Mucosa of descending colon (tissue), 3 donors: ENCODE measurements around the gene ZNF184. TPM values are rescaled to one million over a fixed set of nuclear protein-coding genes. Genes with fewer than 3 reads are reported as not detected.

Source experiments
- ATAC-seq: fragments of 200-7000 bp; cut with Tn5 transposase; one replicate; pipeline ENCODE4 v1.9.1; 2020; ENCODE audit warnings: mild to moderate bottlenecking, moderate library complexity
- DNase-seq, 3 donors: peaks; one replicate each; pipeline ENCODE4 v3.0.0-alpha.2; 2020
- H3K36me3 ChIP-seq: fragments of 200-600 bp; one replicate; pipeline ENCODE4 v1.8.0; 2021; ENCODE audit warnings: low read depth, mild to moderate bottlenecking
- H3K4me1 ChIP-seq: fragments of 200-600 bp; one replicate; pipeline ENCODE4 v1.8.0; 2021; ENCODE audit warnings: low read depth, mild to moderate bottlenecking
- H3K4me3 ChIP-seq: fragments of 200-600 bp; one replicate; pipeline ENCODE4 v1.8.0; 2021; ENCODE audit warnings: mild to moderate bottlenecking
- H3K9me3 ChIP-seq: fragments of 200-600 bp; one replicate; pipeline ENCODE4 v1.8.0; 2021; ENCODE audit warnings: mild to moderate bottlenecking
- CTCF ChIP-seq: fragments of 200-600 bp; IDR thresholded peaks from one replicate; pipeline ENCODE4 v1.8.0; 2022; ENCODE audit warnings: antibody characterized with exemption, mild to moderate bottlenecking
- intact Hi-C, 2 donors: fragments of 100-400 bp; cut with DNase I in 1 of 2; cut with micrococcal nuclease in 1 of 2; formaldehyde crosslinking; loops; one replicate each; pipeline versions ENCODE4 v1.11.0 to v1.11.1; 2022; cut with DNase I, micrococcal nuclease
- long read RNA-seq, 2 donors: library from polyadenylated mRNA; unstranded; transcript quantifications; one replicate each; pipeline ENCODE4 v2.0.0, GENCODE V29; 2019 to 2021
- total RNA-seq, 3 donors: library from RNA; stranded (reverse); fragmentation: NEBNext Ultra II Directional in 2 of 3; extraction: Animal tissue kit (Norgen Biotek cat#: 25700) in 2 of 3; gene quantifications; one replicate each; pipeline versions ENCODE4 v1.2.1 to v1.2.4, GENCODE V29; 2021 to 2023
- donor health status: DM: no; HTN: no; CAD: no; lungs with moderate emphysema.
- donor health status: DM: no; HTN: no; CAD: no.
- donor health status: DM: no; HTN: yes; CAD: no.

The ZNF184 gene
- total RNA-seq: 1 to 10 TPM; 6.0 to 7.0 (median 6.2) TPM
- long read RNA-seq, donor 1, partial matches to known transcripts: 2 of 8 reads
- long read RNA-seq, donor 1, other reads (novel, unspliced or antisense): 4 of 8 reads
- long read RNA-seq, donor 2, partial matches to known transcripts: 0 of 3 reads
- long read RNA-seq, donor 2, other reads (novel, unspliced or antisense): 2 of 3 reads

GRCh38 chr6:27472617-27473400 is at the start of gene ZNF184:
Gene ZNF184, minus strand, starts transcription at chr6:27473105. Its CDS starts 811 bp downstream, at chr6:27472294.
- intact Hi-C loops: loop anchor here in 1 of 2 donors (10.0 kb wide), 1 partner anchor 288 kb away; no protein-coding TSS in a partner anchor
- H3K4me3 ChIP-seq: peak within 1 kb of the TSS; percentile 54
- no peaks in the 10 kb centered on the region for H3K9me3 ChIP-seq
- peaks cover 12% of the 10 kb centered on the region for H3K4me1 ChIP-seq
- no peak for TF ChIP-seq CTCF
- ATAC-seq (peak; percentile 97), DNase-seq (peak; percentile 97 to 98 (median 97))
- H3K36me3 ChIP-seq: no peaks in the 10 kb centered on the region

- intact Hi-C loops: loop anchor here (10.0 kb wide), 2 partner anchors 236 to 246 kb away; no protein-coding TSS in a partner anchor
Observed at GRCh38 chr6:27518881-27519795, 46.2 kb upstream of the ZNF184 start.

GRCh38 chr6:27517928-27518787 is 45.3 kb upstream of the ZNF184 start:
- Histone ChIP-seq H3K9me3 (no peaks in the 10 kb centered on the region), H3K36me3 (no peaks in the 10 kb centered on the region), H3K4me1 (peaks cover 5% of the 10 kb centered on the region), H3K4me3 (no peak overlapping the region)
- DNase-seq (peak in 1 of 3 donors; percentile 31), ATAC-seq (peak; percentile 79)
- intact Hi-C loops: loop anchor here (10.0 kb wide), 2 partner anchors 237 to 247 kb away; no protein-coding TSS in a partner anchor
- TF ChIP-seq CTCF: no peak

More at GRCh38 chr6:27518881-27519795, 46.2 kb upstream of the ZNF184 start:
- Histone ChIP-seq H3K9me3 (no peaks in the 10 kb centered on the region), H3K4me3 (peak overlapping the region; percentile 21), H3K36me3 (no peaks in the 10 kb centered on the region), H3K4me1 (peaks cover 5% of the 10 kb centered on the region)
- peak; percentile 38 for TF ChIP-seq CTCF
- DNase-seq (peak; percentile 55 to 80 (median 59)), ATAC-seq (peak; percentile 89)

GRCh38 chr6:27517238-27517637 is 44.3 kb upstream of the ZNF184 start:
- Histone ChIP-seq H3K9me3 (no peaks in the 10 kb centered on the region), H3K4me3 (no peak overlapping the region), H3K4me1 (peaks cover 5% of the 10 kb centered on the region), H3K36me3 (no peaks in the 10 kb centered on the region)
- intact Hi-C loops: loop anchor here (10.0 kb wide), 2 partner anchors 238 to 248 kb away; no protein-coding TSS in a partner anchor
- ATAC-seq: no peak
- no peak for TF ChIP-seq CTCF
- DNase-seq: no peak
